ENCODE data around the gene GPX3. TPM values are rescaled to one million over a fixed set of nuclear protein-coding genes. Genes with fewer than 3 reads are reported as not detected.
A peak's percentile ranks its signal among the peaks of the same experiment; 100 is the strongest.

Gene GPX3
- total RNA-seq, 4 donors from 2014 or later = 252 to 758 (median 352) TPM

GRCh38 chr5:151034422-151035379 is 14.3 kb downstream of the GPX3 start:
- TF ChIP-seq POLR2A (IDR thresholded peaks at IDR 0.05) = no peak
- TF ChIP-seq EP300 (IDR thresholded peaks at IDR 0.05; ENCODE audit: low read depth) = no peak
- TF ChIP-seq CTCF (IDR thresholded peaks at IDR 0.05) = no peak
- no peak for TF ChIP-seq POLR2AphosphoS5 (IDR thresholded peaks at IDR 0.05)
- H3K27ac ChIP-seq = no peak overlapping the region

GRCh38 chr5:151036556-151036955 is 16.2 kb downstream of the GPX3 start:
- WGBS, 2 donors (ENCODE audit: low coverage in 1 of 2) = 81 to 89% methylated on average over 5 to 6 of the region's 6 CpGs
- no peak overlapping the region for H3K27ac ChIP-seq
- in situ Hi-C loops (cut with MboI; ENCODE audit: low pct_ligation_motif_present in 1 of 4, low pct_unique_long_range_greater_than_20kb in 1 of 4, low sequenced_read_pairs in 3 of 4) (no loop called here), intact Hi-C loops (cut with DNase I; ENCODE audit: low total_unique reads) (no loop called here)
- H3K27me3 ChIP-seq = no peaks in the 10 kb centered on the region
- H3K4me1 ChIP-seq = peaks cover 8 to 20% (median 16%) of the 10 kb centered on the region in 4 donors
- TF ChIP-seq POLR2A (IDR thresholded peaks at IDR 0.05) = no peak
- no peak for DNase-seq
- H3K4me3 ChIP-seq = no peak overlapping the region
- H3K36me3 ChIP-seq = peaks cover 0 to 83% (median 41%) of the 10 kb centered on the region in 4 donors
- no peaks in the 10 kb centered on the region for H3K9me3 ChIP-seq

More at GRCh38 chr5:151034422-151035379, 14.3 kb downstream of the GPX3 start:
- intact Hi-C loops (cut with DNase I; ENCODE audit: low total_unique reads) = no loop called here
- Histone ChIP-seq H3K27me3 (no peaks in the 10 kb centered on the region), H3K4me1 (peaks cover 8 to 20% (median 15%) of the 10 kb centered on the region in 4 donors), H3K4me3 (no peak overlapping the region), H3K36me3 (peaks cover 0 to 82% (median 39%) of the 10 kb centered on the region in 4 donors), H3K9me3 (no peaks in the 10 kb centered on the region)
- WGBS, 2 donors (ENCODE audit: low coverage in 1 of 2) = 92 to 93% methylated on average over 9 to 19 of the region's 19 CpGs
- in situ Hi-C loops (cut with MboI; ENCODE audit: low pct_ligation_motif_present in 1 of 4, low pct_unique_long_range_greater_than_20kb in 1 of 4, low sequenced_read_pairs in 3 of 4) = no loop called here
- no peak for DNase-seq

GRCh38 chr5:151037561-151038411 is 17.4 kb downstream of the GPX3 start:
- H3K4me3 ChIP-seq = no peak overlapping the region
- intact Hi-C loops (cut with DNase I; ENCODE audit: low total_unique reads) = no loop called here
- no peaks in the 10 kb centered on the region for H3K9me3 ChIP-seq
- H3K27me3 ChIP-seq = no peaks in the 10 kb centered on the region
- peaks cover 8 to 20% (median 16%) of the 10 kb centered on the region in 4 donors for H3K4me1 ChIP-seq
- TF ChIP-seq POLR2A (IDR thresholded peaks at IDR 0.05) (no peak), POLR2AphosphoS5 (IDR thresholded peaks at IDR 0.05) (peak in 2 of 3 donors; percentile 53 to 78)
- WGBS, 2 donors (ENCODE audit: low coverage in 1 of 2) = 66 to 77% methylated on average over 3 to 12 of the region's 12 CpGs
- H3K27ac ChIP-seq = peak overlapping the region; percentile 67 to 83 (median 72)
- DNase-seq = no peak
- in situ Hi-C loops (cut with MboI; ENCODE audit: low pct_ligation_motif_present in 1 of 4, low pct_unique_long_range_greater_than_20kb in 1 of 4, low sequenced_read_pairs in 3 of 4) = no loop called here
- H3K36me3 ChIP-seq = peaks cover 0 to 81% (median 40%) of the 10 kb centered on the region in 4 donors

GRCh38 chr5:151038412-151038745 is 18.0 kb downstream of the GPX3 start:
- H3K4me3 ChIP-seq = no peak overlapping the region
- H3K27ac ChIP-seq = peak overlapping the region; percentile 67 to 83 (median 72)
- 94 to 95% methylated on average over 3 to 8 of the region's 8 CpGs for WGBS, 2 donors (ENCODE audit: low coverage in 1 of 2)
- H3K27me3 ChIP-seq = no peaks in the 10 kb centered on the region
- H3K36me3 ChIP-seq = peaks cover 0 to 84% (median 40%) of the 10 kb centered on the region in 4 donors
- TF ChIP-seq POLR2A (IDR thresholded peaks at IDR 0.05) = no peak
- TF ChIP-seq EP300 (IDR thresholded peaks at IDR 0.05; ENCODE audit: low read depth) = no peak
- TF ChIP-seq POLR2AphosphoS5 (IDR thresholded peaks at IDR 0.05) = no peak
- no peak for TF ChIP-seq CTCF (IDR thresholded peaks at IDR 0.05)
- DNase-seq = no peak
- in situ Hi-C loops (cut with MboI; ENCODE audit: low pct_ligation_motif_present in 1 of 4, low pct_unique_long_range_greater_than_20kb in 1 of 4, low sequenced_read_pairs in 3 of 4) = no loop called here
- intact Hi-C loops (cut with DNase I; ENCODE audit: low total_unique reads) = no loop called here
- no peaks in the 10 kb centered on the region for H3K9me3 ChIP-seq
- H3K4me1 ChIP-seq = peaks cover 8 to 20% (median 16%) of the 10 kb centered on the region in 4 donors

Measured in transverse colon (tissue), 4 donors.